ENCODE results near the gene NTSR2.

Gene NTSR2

GRCh38 chr2:11698009-11698922, 28.3 kb upstream of the NTSR2 start:
- DNase-seq = no peak
- Histone ChIP-seq H3K36me3 (no peaks in the 10 kb centered on the region), H3K9me3 (ENCODE audit: severe bottlenecking) (no peaks in the 10 kb centered on the region), H3K4me3 (ENCODE audit: low read depth, low read length) (no peak overlapping the region), H3K27ac (no peak overlapping the region), H3K27me3 (ENCODE audit: insufficient read depth, low read depth, severe bottlenecking) (no peaks in the 10 kb centered on the region)
- TF ChIP-seq CTCF (IDR thresholded peaks at IDR 0.05; ENCODE audit: low read depth, low read length) = no peak

- no peak for DNase-seq
- no peaks in the 10 kb centered on the region for H3K9me3 ChIP-seq (ENCODE audit: severe bottlenecking)
- H3K27ac ChIP-seq = no peak overlapping the region
- no peak for TF ChIP-seq CTCF (IDR thresholded peaks at IDR 0.05; ENCODE audit: low read depth, low read length)
- H3K27me3 ChIP-seq (ENCODE audit: insufficient read depth, low read depth, severe bottlenecking) = no peaks in the 10 kb centered on the region
- H3K36me3 ChIP-seq = no peaks in the 10 kb centered on the region
- no peak overlapping the region for H3K4me3 ChIP-seq (ENCODE audit: low read depth, low read length)
Observed at GRCh38 chr2:11697103-11697871, 27.3 kb upstream of the NTSR2 start.

- Histone ChIP-seq H3K36me3 (no peaks in the 10 kb centered on the region), H3K27me3 (ENCODE audit: insufficient read depth, low read depth, severe bottlenecking) (no peaks in the 10 kb centered on the region), H3K4me3 (ENCODE audit: low read depth, low read length) (no peak overlapping the region), H3K27ac (no peak overlapping the region), H3K9me3 (ENCODE audit: severe bottlenecking) (no peaks in the 10 kb centered on the region)
- no peak for TF ChIP-seq CTCF (IDR thresholded peaks at IDR 0.05; ENCODE audit: low read depth, low read length)
- no peak for DNase-seq
Observed at GRCh38 chr2:11696736-11697102, 26.7 kb upstream of the NTSR2 start.

GRCh38 chr2:11695576-11695975, 25.6 kb upstream of the NTSR2 start:
- no peak for TF ChIP-seq CTCF (IDR thresholded peaks at IDR 0.05; ENCODE audit: low read depth, low read length)
- Histone ChIP-seq H3K4me3 (ENCODE audit: low read depth, low read length) (no peak overlapping the region), H3K9me3 (ENCODE audit: severe bottlenecking) (no peaks in the 10 kb centered on the region), H3K36me3 (no peaks in the 10 kb centered on the region), H3K27ac (no peak overlapping the region), H3K27me3 (ENCODE audit: insufficient read depth, low read depth, severe bottlenecking) (no peaks in the 10 kb centered on the region)
- DNase-seq = peak; percentile 0

- TF ChIP-seq CTCF (IDR thresholded peaks at IDR 0.05; ENCODE audit: low read depth, low read length) = peak; percentile 85
- no peak overlapping the region for H3K4me3 ChIP-seq (ENCODE audit: low read depth, low read length)
- peak; percentile 79 for DNase-seq
- no peaks in the 10 kb centered on the region for H3K27me3 ChIP-seq (ENCODE audit: insufficient read depth, low read depth, severe bottlenecking)
- H3K27ac ChIP-seq = no peak overlapping the region
- H3K9me3 ChIP-seq (ENCODE audit: severe bottlenecking) = no peaks in the 10 kb centered on the region
- no peaks in the 10 kb centered on the region for H3K36me3 ChIP-seq
Observed at GRCh38 chr2:11692966-11693521, 23.0 kb upstream of the NTSR2 start.
